Skeletal muscle cell (primary cell): ENCODE results near the gene RPL15.

ENCODE experiments used
- DNase-seq: peaks from one replicate; pipeline ENCODE4 v3.0.0-alpha.2; 2010; ENCODE audit warnings: low read depth
- H3K4me3 ChIP-seq: 2 replicates; pipeline ENCODE4 v1.5.1; 2011; ENCODE audit warnings: low read depth, mild to moderate bottlenecking, control low read depth, low read length, moderate library complexity

Gene RPL15

GRCh38 chr3:23953523-23953922, 36.6 kb downstream of the RPL15 start:
- H3K4me3 ChIP-seq = no peak overlapping the region
- DNase-seq = no peak

GRCh38 chr3:23954144-23954543, 37.2 kb downstream of the RPL15 start:
- H3K4me3 ChIP-seq = no peak overlapping the region
- no peak for DNase-seq

GRCh38 chr3:23956701-23957100, 39.8 kb downstream of the RPL15 start:
- no peak for DNase-seq
- no peak overlapping the region for H3K4me3 ChIP-seq

GRCh38 chr3:23959135-23959900, 42.4 kb downstream of the RPL15 start:
- DNase-seq = peak; percentile 86
- H3K4me3 ChIP-seq = no peak overlapping the region

GRCh38 chr3:23960649-23961048, 43.7 kb downstream of the RPL15 start:
- no peak for DNase-seq
- no peak overlapping the region for H3K4me3 ChIP-seq

GRCh38 chr3:23961066-23961465, 44.1 kb downstream of the RPL15 start:
- no peak for DNase-seq

GRCh38 chr3:23961913-23962312, 45.0 kb downstream of the RPL15 start:
- H3K4me3 ChIP-seq = no peak overlapping the region
- no peak for DNase-seq

More at GRCh38 chr3:23961066-23961465, 44.1 kb downstream of the RPL15 start:
- H3K4me3 ChIP-seq = no peak overlapping the region

- no peak for DNase-seq
- H3K4me3 ChIP-seq = no peak overlapping the region
Measured at GRCh38 chr3:23964537-23965235, 47.8 kb downstream of the RPL15 start.

GRCh38 chr3:23966328-23966727, 49.4 kb downstream of the RPL15 start:
- DNase-seq = peak; percentile 81
- no peak overlapping the region for H3K4me3 ChIP-seq

- DNase-seq = no peak
- no peak overlapping the region for H3K4me3 ChIP-seq
Measured at GRCh38 chr3:23968463-23969184, 51.7 kb downstream of the RPL15 start.

- DNase-seq = no peak
- no peak overlapping the region for H3K4me3 ChIP-seq
Measured at GRCh38 chr3:23969393-23969792, 52.5 kb downstream of the RPL15 start.
